SK-N-MC (cell line): ENCODE data around the gene FN3K.
A peak's percentile ranks its signal among the peaks of the same experiment; 100 is the strongest.
"Not testable (repeated sequence)": the region's sequence is repeated elsewhere in the genome, so short reads cannot be mapped to it uniquely, and the experiment has no call there.

Source experiments
- DNase-seq: peaks from one replicate; pipeline ENCODE4 v3.0.0-alpha.2; 2011; ENCODE audit warnings: low read depth, low spot score
- H3K27ac ChIP-seq: fragments of 200-600 bp; sonication (generic); 2 replicates; pipeline ENCODE4 v1.5.1; 2016; ENCODE audit warnings: mixed run types
- H3K36me3 ChIP-seq: fragments of 200-600 bp; sonication (generic); 2 replicates; pipeline ENCODE4 v1.6.1; 2017; ENCODE audit warnings: antibody characterized with exemption, low read length, mixed read lengths; ENCODE audit not compliant: insufficient read depth
- H3K4me3 ChIP-seq: fragments of 200-600 bp; sonication (generic); 2 replicates; pipeline ENCODE4 v1.5.1; 2016
- H3K9ac ChIP-seq: fragments of 200-600 bp; sonication (generic); 2 replicates; pipeline ENCODE4 v1.8.0; 2017; ENCODE audit warnings: mixed run types, mixed read lengths; ENCODE audit not compliant: insufficient read length
- H3K9me3 ChIP-seq: fragments of 200-600 bp; sonication (generic); 2 replicates; pipeline ENCODE4 v1.6.1; 2017; ENCODE audit warnings: low read depth, mild to moderate bottlenecking, antibody characterized with exemption, low read length, moderate library complexity, mixed read lengths
- EZH2 ChIP-seq: fragments of 200-600 bp; sonication (generic); IDR thresholded peaks from one replicate; pipeline ENCODE4 v1.6.1; 2017; ENCODE audit warnings: antibody characterized with exemption
- FOXP2 ChIP-seq: optimal IDR thresholded peaks from 2 replicates; pipeline ENCODE3; 2011; ENCODE audit warnings: mild to moderate bottlenecking, moderate library complexity; ENCODE audit not compliant: insufficient read depth; ENCODE audit errors: extremely low read length, control extremely low read depth
- POLR2AphosphoS5 ChIP-seq: IDR thresholded peaks from 2 replicates; pipeline ENCODE4 v1.6.1; 2012; ENCODE audit warnings: mild to moderate bottlenecking, low read depth, low read length, borderline replicate concordance

Gene FN3K

DNA sequence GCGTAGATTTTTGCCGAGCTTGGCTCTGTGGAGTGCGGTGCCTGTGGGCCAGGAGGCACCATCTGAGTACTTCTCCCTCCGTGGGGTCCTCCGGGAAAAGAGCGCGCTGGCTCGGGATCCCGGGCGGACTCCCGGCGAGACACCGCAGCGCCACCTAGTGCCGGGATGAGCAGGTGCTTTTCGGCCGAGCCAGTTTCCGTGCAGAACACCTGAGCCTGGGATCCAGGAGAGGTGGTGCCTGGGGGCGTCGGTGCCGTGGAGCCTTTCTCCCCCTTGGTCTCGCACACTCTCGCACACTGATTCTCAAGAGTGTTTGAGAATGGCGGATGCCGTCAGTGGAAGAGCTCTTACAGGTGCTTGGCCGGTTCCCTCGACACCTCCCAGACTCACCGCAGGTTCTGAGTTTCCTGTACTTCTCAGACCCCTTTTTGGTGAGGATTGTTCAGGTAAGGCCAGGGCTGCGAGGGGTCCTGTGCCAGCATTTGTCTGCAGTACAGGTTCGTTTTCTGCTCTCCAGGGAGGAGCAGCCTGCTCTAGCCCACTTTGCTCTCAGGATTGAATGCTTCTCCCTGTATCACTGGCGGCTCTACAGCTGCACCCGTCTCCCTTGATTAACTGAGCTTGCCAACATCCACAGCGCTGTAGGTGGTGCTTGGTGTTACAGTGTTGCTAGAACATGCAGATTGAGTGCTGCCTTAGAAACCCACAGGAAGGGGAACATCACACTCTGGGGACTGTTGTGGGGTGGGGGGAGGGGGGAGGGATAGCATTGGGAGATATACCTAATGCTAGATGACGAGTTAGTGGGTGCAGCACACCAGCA is 39.8 kb downstream of the FN3K start:
- peaks cover 24% of the 10 kb centered on the region for H3K36me3 ChIP-seq
- H3K4me3 ChIP-seq = 0 out of 2 replicates have a peak overlapping the region, but pooled peaks have one; percentile 12
- H3K9me3 ChIP-seq = no peaks in the 10 kb centered on the region
- TF ChIP-seq EZH2 = no peak
- no peak for TF ChIP-seq FOXP2
- TF ChIP-seq POLR2AphosphoS5 = no peak
- H3K9ac ChIP-seq = no peak overlapping the region
- no peak overlapping the region for H3K27ac ChIP-seq
- no peak for DNase-seq

DNA sequence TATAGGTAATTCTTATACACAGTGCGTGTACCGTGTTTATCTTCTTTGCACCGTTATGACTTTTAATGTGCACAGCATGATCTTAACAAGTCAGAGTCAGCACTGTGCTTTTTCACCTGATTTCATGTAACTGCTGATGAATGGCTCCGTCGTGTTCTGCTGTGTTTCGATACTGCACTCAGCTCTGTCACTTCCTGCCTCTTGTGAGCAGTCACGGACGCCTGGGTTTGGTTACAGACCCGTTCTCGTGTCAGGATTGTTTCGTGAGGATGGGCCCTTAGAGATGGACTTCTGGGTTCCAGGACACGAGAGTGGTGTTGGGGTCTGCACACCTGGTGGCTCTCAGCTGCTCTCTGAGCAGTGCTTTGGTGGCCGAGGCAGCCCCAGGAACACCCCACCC is 41.0 kb downstream of the FN3K start:
- Histone ChIP-seq H3K9ac (no peak overlapping the region), H3K27ac (no peak overlapping the region), H3K9me3 (no peaks in the 10 kb centered on the region), H3K4me3 (no peak overlapping the region), H3K36me3 (peaks cover 24% of the 10 kb centered on the region)
- no peak for DNase-seq
- TF ChIP-seq POLR2AphosphoS5 (no peak), EZH2 (no peak), FOXP2 (no peak)

DNA sequence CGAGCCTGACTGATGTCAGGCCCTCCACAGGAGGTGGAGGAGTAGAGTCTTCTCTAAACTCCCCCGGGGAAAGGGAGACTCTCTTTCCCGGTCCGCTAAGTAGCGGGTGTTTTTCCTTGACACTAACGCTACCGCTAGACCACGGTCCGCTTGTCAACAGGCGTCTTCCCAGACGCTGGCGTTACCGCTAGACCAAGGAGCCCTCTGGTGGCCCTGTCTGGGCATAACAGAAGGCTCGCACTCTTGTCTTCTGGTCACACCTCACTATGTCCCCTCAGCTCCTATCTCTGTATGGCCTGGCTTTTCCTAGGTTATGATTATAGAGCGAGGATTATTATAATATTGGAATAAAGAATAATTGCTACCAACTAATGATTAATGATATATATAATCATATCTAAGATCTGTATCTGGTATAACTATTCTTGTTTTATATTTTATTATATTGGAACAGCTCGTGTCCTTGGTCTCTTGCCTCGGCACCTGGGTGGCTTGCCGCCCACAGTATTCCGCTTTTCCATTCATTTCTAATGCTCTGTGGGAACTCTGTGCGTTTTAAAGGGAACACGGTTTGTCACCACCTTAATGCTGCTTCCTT is 42.5 kb downstream of the FN3K start:
- H3K27ac ChIP-seq = not testable (repeated sequence)

DNA sequence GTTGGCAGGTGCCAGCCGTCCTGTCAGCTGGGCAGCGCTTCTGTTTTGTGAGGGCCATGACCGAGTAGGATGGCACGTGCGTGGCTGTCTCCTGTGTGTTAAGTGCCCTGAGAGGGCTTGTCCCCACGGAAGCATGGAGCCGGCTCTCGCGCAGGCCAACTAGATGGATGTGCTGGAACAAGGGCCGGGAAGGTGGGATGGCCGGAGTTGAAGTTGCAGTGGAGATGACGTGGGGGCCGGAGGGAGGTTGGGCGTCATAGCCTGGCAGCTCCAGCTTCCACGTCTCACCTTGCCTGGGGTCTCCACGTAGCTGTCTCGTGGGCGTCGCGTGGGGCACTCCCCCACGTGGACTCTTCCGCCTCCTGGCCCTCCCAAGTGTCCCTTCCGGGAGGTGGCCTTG is 44.1 kb downstream of the FN3K start:
- Histone ChIP-seq H3K9ac (no peak overlapping the region), H3K4me3 (no peak overlapping the region), H3K27ac (no peak overlapping the region)

More for the DNA sequence above, 42.5 kb downstream of the FN3K start:
- not testable (repeated sequence) for H3K4me3 ChIP-seq, DNase-seq, H3K9ac ChIP-seq, H3K9me3 ChIP-seq
- peaks cover 23% of the 10 kb centered on the region for H3K36me3 ChIP-seq

DNA sequence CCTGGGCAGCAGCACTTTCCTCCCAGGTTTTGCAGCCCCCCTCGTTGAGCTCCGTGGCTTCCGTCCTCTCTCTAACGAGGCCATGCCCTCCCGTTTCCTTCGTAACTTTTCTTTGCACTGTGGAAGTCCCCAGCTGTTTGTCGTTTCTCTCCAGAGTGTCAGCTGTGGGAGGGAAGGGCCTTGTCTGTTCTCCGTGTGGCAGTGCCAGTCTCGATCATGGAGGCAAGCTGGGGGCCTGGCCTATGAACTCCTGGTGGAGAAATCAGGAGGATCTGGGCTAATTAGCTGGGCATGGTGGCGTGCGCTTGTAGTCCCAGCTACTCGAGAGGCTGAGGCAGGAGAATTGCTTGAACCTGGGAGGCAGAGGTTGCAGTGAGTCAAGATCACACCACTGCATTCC is 44.8 kb downstream of the FN3K start:
- Histone ChIP-seq H3K27ac (no peak overlapping the region), H3K36me3 (peaks cover 27% of the 10 kb centered on the region), H3K9me3 (no peaks in the 10 kb centered on the region), H3K9ac (no peak overlapping the region), H3K4me3 (no peak overlapping the region)
- no peak for DNase-seq
- no peak for TF ChIP-seq EZH2

More for the DNA sequence above, 44.1 kb downstream of the FN3K start:
- no peaks in the 10 kb centered on the region for H3K9me3 ChIP-seq
- DNase-seq = no peak
- H3K36me3 ChIP-seq = peaks cover 29% of the 10 kb centered on the region
- no peak for TF ChIP-seq EZH2
- no peak for TF ChIP-seq POLR2AphosphoS5
- TF ChIP-seq FOXP2 = no peak

DNA sequence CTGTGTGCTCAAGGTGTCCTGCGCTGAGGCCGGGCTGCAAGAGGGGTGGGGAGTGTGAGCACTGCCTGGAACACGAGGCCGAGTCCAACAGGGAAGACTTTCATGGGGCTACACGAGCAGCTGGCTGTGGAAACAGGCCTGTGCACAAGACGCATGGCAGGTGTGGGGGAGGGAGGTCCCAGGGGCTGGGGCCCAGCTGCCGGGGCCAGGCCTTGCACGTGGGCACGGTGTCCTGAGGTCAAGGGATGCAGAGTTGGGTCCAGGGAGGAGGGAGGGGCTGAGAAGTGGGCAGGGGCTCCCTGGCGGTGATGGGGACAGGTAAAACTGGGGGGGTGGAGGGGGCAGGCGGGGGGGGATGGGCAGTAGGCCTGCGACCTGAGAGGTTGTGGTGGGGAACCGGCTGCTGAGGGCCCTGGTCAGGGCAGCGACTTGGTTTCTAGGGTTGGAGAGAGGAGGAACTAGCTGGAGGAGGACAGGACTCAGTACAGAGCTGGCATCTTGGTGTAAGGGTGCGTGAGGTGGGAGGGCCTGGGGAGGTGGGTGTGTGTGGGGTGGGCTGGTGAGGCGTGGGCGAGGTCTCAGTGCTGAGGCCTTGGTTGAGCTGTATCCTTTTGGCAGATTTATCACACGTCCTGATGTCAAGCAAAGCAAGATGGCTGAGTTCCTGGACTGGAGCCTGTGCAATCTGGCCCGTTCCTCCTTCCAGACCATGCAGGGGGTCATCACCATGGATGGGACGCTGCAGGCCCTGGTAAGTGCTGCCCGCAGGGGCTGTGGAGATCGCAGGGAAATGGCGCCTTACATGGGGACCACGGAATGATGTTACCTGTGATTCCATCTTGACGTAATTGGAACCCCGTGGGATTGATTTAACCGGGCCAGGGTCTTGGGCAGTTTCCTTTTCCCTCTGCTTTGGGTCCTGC is 45.8 kb downstream of the FN3K start:
- Histone ChIP-seq H3K9me3 (no peaks in the 10 kb centered on the region), H3K27ac (no peak overlapping the region), H3K9ac (no peak overlapping the region), H3K4me3 (no peak overlapping the region), H3K36me3 (peaks cover 22% of the 10 kb centered on the region)
- TF ChIP-seq POLR2AphosphoS5 = no peak
- no peak for TF ChIP-seq EZH2
- no peak for TF ChIP-seq FOXP2
- no peak for DNase-seq

DNA sequence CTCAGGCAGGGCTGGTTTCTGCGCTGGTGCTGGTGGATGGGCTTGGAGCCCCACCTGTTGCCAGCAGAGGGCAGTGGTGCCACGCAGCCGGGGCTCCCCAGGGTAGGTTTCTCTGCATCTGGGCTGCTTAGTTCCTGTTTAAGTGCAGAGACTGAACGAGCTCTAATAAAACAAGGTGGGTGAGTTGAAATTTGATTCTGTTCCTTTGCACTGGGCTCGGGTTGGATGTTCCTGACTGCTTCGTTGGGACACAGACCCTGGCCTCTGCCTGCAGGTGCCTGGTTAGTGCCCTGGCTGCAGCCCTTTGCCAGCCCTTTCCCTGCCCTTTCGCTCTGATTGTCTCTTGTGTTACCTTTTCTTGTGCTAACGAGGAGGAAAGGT is 46.5 kb downstream of the FN3K start:
- Histone ChIP-seq H3K27ac (no peak overlapping the region), H3K9me3 (no peaks in the 10 kb centered on the region), H3K9ac (no peak overlapping the region), H3K4me3 (no peak overlapping the region), H3K36me3 (peaks cover 17% of the 10 kb centered on the region)
- DNase-seq = no peak
- TF ChIP-seq FOXP2 (no peak), POLR2AphosphoS5 (no peak), EZH2 (no peak)

DNA sequence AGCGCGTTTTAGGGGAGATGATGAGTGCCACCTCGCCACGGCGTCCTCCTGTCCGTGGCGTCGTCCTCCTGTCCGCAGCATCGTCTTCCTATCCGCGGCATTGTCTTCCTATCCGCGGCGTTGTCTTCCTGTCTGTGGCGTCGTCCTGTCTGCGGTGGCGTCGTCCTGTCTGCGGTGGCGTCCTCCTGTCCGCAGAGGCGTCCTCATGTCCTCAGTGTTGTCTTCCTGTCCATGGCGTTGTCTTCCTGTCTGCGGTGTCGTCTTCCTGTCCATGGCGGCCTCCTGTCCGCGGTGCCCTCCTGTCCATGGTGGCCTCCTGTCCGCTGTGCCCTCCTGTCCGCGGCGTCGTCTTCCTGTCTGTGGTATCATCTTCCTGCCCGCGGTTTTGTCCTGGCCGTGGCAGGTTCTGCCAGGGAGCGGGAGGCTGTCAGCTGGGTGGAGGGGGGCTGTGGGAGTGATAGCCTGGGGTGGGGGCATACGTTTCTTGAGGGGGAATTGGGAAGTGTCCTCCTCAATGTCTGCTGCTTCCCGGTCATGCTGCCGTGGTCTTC is 47.3 kb downstream of the FN3K start:
- TF ChIP-seq POLR2AphosphoS5 = no peak
- TF ChIP-seq EZH2 = no peak
- no peak for TF ChIP-seq FOXP2
- DNase-seq = no peak
- Histone ChIP-seq H3K4me3 (no peak overlapping the region), H3K36me3 (peaks cover 17% of the 10 kb centered on the region), H3K9ac (no peak overlapping the region), H3K9me3 (no peaks in the 10 kb centered on the region), H3K27ac (no peak overlapping the region)
